GM19240 (cell line): Measurements from ENCODE around the gene CSGALNACT2.
"Not testable (repeated sequence)": the region's sequence is repeated elsewhere in the genome, so short reads cannot be mapped to it uniquely, and the experiment has no call there.

Source experiments
- DNase-seq: peaks from one replicate; pipeline ENCODE4 v3.0.0; 2011; ENCODE audit warnings: low spot score; ENCODE audit not compliant: insufficient read length

The CSGALNACT2 gene

GRCh38 chr10:43137717-43138020, 576 bp upstream of the CSGALNACT2 start:
- no peak for DNase-seq

GRCh38 chr10:43138757-43139241, 554 bp downstream of the CSGALNACT2 start:
- no peak for DNase-seq

DNA sequence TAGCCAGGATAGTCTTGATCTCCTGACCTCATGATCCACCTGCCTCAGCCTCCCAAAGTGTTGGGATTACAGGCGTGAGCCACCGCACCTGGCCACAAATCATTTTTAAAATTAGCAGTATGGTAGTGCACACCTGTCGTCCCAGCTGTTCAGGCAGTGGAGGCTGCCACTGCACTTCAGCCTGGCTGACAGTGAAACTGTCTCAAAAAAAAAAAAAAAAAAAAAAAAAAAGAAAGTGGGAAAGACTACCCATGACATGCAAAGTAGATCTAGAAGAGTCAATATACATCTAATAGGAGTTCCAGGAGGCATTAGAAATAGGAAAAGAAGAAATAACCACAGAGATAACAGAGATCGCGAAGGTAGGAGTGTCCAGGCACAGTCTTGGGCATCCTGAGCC, 3.2 kb downstream of the CSGALNACT2 start:
- no peak for DNase-seq

GRCh38 chr10:43145311-43145710, 7.1 kb downstream of the CSGALNACT2 start:
- no peak for DNase-seq

DNA sequence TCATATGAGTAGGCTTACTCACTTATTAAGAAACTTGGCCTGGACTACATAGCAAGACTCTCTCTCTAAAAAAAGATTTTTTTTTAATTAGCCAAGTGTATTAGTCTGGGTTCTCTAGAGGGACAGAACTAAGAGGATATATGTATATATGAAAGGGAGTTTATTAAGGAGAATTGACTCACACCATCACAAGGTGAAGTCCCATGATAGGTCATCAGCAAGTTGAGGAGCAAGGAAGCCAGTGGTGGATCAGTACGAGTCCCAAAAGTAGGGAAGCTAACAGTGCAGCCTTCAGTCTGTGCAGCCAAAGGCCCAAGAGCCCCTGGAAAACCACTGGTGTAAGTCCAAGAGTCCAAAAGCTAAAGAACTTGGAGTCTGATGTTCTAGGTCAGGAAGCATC, 7.7 kb downstream of the CSGALNACT2 start:
- not testable (repeated sequence) for DNase-seq

DNA sequence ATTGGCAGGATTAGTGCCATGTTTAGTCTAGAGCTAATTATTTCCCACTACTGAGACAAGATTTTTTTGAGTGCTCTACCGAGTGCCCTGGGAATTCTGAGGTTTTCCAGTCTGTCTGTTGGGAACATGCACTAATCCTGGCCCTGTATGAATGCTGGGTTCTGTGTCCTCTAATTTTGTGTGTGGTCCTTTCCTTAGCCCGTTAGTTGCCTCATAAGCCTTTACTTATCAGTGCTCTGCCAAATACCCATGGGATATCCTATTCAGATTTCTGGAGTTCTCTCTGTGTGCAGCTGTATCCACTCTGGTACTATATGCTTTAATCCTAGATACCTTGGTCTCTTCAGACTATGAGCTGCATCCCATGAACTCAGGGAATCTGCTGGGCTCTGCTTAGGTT, 13.1 kb downstream of the CSGALNACT2 start:
- no peak for DNase-seq

GRCh38 chr10:43153901-43154300, 15.7 kb downstream of the CSGALNACT2 start:
- no peak for DNase-seq

DNA sequence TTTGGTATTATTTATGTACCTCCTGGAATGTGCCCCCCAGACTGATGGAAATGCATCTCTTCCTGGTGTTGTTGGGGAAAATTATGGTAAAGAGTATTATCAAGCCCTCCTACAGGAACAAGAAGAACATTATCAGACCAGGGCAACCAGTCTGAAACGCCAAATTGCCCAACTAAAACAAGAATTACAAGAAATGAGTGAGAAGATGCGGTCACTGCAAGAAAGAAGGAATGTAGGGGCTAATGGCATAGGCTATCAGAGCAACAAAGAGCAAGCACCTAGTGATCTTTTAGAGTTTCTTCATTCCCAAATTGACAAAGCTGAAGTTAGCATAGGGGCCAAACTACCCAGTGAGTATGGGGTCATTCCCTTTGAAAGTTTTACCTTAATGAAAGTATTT, 17.0 kb downstream of the CSGALNACT2 start:
- no peak for DNase-seq

DNA sequence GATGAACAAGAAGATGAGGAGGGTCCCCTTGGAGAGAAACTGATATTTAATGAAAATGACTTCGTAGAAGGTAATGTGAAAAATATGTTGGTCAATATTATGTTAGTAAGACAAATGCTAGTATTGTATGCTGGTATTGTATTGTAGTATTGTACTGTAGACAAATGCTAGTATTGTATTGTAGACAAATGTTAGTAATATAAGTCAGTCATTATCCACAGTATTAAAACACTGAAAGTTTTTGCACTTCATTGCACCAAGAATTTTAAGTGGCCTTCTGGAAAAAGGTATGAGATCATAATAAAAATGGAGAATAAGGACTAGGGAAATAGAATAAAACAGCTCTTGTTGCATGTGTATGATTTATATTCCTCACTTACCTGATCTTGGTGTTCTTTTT, 17.5 kb downstream of the CSGALNACT2 start:
- DNase-seq = no peak

- DNase-seq = no peak
Measured at GRCh38 chr10:43156590-43157341, 18.5 kb downstream of the CSGALNACT2 start.

- DNase-seq = no peak
Measured at GRCh38 chr10:43158636-43159035, 20.4 kb downstream of the CSGALNACT2 start.

DNA sequence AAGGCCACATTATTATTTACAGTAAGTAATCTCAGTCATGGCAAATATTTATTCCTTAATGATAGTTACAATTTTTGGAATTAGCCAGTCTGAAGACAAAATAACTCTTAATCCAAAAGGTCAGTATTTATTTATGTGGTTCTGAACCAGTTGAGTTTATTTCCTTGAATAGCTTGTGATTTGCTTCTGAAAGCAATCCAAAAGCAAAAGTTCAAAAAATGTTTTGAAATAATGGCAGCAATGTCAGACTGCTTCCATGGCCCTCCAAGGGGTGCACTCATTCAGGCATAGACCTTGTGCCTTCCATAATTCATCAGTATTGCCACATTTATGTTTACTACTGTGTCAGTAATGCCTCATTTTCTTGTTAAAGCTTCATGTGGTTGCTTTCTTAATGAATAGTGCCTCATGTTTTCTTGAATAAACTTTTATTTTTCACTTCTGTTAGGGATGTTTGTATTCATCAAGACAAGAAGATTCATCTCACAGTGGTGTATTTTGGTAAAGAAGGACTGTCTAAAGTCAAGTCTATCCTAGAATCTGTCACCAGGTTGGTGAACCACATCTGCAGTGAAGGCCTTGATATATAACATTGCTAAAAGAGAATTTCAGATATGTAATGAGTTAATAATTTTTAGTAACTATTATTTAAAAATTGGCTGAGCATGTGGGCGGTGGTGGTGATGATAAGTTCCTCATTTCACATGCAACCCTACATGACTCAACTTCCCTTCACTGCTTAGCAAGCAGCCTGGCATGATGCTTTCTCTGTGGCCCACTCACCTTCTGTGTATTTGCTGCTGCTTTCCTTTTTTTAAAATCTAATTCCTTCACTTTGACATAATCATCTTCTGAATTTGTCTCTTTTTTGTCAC, 22.0 kb downstream of the CSGALNACT2 start:
- DNase-seq = no peak

DNA sequence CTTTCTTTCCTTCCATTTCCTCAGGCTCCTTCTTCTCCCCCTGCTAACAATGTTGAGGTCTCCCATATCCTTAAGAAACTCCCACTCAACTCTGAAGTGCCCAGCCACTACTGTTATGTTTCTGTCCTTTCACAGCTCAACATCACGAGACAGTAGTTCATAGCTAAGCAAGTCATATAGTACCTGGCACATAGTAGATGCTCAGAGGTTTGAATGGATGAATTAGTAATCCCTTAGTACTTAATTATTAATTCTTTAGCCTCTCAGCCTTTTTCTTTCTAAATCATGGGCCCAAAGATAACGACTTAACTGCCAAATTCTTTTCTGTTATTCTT, 22.6 kb downstream of the CSGALNACT2 start:
- DNase-seq = no peak

- DNase-seq = no peak
Measured at GRCh38 chr10:43162604-43163003, 24.4 kb downstream of the CSGALNACT2 start.

DNA sequence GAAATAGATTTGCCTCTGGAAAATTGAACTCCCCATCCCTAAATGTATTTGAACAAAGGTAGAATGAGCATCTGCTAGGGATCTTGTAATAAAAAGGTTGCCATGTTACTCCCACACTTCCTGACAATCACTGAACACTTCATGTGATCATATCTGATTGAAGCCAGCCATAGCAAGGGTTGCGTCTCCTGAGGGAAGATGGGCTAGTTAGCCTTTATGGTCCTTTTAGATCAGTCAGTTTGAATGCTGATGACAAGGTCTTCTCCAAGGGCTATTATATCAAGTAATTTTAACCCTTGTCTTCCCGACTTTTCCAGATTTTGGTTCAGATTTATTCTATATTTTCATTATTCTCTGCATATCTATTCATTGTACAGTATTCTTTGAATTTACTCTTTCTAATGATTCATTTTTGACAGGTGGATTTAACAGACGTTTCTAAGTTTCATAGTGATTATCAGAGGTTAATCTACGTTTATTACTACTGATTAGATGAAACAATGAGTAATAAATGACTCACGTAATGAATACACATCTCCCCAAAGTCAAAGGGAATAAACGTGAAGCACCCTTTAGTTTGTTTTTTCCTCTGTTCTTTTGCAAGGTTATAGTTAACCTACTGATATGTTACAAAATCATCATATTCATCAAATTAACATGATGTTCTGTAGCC, 28.1 kb downstream of the CSGALNACT2 start:
- DNase-seq = no peak

DNA sequence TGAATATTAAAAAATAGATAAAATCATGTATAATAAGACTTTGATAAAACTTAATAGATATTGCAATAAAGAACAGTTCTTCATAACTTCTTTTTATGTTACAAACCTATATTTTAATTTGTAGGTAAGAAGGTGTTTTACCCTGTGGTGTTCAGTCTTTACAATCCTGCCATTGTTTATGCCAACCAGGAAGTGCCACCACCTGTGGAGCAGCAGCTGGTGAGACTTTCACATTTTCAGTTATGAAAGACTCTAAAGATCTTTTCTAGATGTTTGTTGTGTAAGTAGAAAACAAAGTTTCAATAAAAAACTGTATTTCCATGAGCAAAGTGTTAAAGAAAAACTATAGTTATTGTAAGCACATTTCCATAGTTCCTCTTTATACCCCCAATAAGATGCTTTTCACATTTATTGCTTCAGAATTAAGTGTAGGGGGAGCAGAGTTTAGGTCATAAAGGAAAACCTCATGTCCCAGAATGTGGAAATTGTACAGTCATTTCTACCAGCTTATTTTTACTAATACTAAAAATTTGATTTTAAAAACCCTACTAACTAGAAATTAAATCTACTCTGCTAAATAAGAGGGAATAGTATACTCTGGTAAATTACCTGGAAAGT, 28.7 kb downstream of the CSGALNACT2 start:
- no peak for DNase-seq

DNA sequence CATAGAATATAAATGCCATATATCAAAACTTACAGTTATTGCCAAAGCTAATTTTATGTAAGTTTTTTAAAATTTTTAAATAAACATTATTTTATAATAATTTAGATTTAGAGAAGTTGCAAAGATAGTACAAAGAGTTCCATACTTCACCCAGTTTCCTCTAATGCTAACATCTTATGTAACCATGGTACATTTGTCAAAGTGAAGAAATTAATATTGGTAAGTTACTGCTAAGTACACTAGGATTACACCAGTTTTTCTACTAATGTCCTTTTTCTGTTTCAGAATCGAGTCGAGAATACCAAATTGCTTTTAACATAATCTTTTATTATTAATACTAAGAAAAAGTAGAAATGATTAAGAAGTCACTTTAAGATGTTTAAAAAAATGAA, 29.2 kb downstream of the CSGALNACT2 start:
- DNase-seq = no peak

GRCh38 chr10:43170491-43170890, 32.2 kb downstream of the CSGALNACT2 start:
- no peak for DNase-seq

DNA sequence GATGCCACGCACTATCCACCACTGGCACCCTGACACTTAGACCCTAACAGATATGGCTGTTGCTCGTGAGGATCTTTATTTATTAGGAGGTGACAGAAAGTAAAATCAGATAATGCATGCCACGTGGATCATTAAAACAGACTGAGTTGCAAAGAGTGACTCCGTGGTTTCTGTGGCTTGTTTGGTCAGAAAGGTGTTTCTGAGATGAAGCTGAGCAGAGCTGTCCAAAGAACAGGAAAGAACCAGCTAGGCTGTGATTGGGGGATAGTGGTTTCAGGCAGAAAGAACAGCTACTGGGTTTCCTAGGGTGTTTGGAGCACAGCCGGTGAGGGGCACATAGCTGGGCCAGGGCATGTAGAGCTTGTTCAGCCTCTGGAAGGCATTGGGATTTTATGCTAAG, 34.4 kb downstream of the CSGALNACT2 start:
- DNase-seq = no peak

GRCh38 chr10:43173120-43173519, 34.9 kb downstream of the CSGALNACT2 start:
- no peak for DNase-seq

- DNase-seq = no peak
Measured at GRCh38 chr10:43174969-43175368, 36.7 kb downstream of the CSGALNACT2 start.

DNA sequence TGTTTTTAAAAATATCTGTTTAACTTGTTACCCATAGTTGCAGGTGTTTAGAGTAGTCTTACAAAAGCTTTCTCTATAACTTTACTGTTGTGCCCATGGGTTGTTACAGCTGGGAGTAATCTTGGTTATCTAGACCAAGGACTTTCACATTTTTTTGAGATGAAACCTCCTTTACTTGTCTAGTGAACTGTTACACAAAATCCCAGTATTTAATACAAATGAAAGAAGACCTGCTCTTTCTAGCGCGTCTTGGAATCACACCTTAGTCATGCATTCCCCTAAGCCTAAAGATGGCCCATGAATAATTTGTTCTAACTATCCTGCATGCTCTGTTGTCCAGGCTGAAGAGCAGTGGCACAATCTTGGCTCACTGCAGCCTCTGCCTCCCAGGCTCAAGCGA, 38.0 kb downstream of the CSGALNACT2 start:
- DNase-seq = no peak
